Nephron progenitor cell (in vitro differentiated cells): ENCODE measurements around the gene MRPL49.
A peak's percentile ranks its signal among the peaks of the same experiment; 100 is the strongest.

ENCODE experiments used
- DNase-seq: peaks from one replicate; pipeline ENCODE4 v3.0.0; 2021
- H3K27ac Mint-ChIP-seq: 2 replicates; pipeline ENCODE4 v1.8.0; 2021; ENCODE audit warnings: mild to moderate bottlenecking, moderate library complexity, mixed read lengths
- H3K27me3 Mint-ChIP-seq: 2 replicates; pipeline ENCODE4 v1.8.0; 2021; ENCODE audit warnings: mild to moderate bottlenecking, low read depth, mixed read lengths; ENCODE audit not compliant: poor library complexity
- H3K36me3 Mint-ChIP-seq: 2 replicates; pipeline ENCODE4 v1.8.0; 2021; ENCODE audit warnings: low read depth, mixed read lengths
- H3K4me1 Mint-ChIP-seq: 2 replicates; pipeline ENCODE4 v1.8.0; 2021; ENCODE audit warnings: mixed read lengths
- H3K4me3 Mint-ChIP-seq: 2 replicates; pipeline ENCODE4 v1.8.0; 2021; ENCODE audit warnings: mild to moderate bottlenecking, moderate library complexity, mixed read lengths
- H3K9me3 Mint-ChIP-seq: 2 replicates; pipeline ENCODE4 v1.8.0; 2021; ENCODE audit warnings: mild to moderate bottlenecking, moderate library complexity, mixed read lengths
- TF ChIP-seq, protein P1 (sequence below): fragments of 200-600 bp; sonication (generic); IDR thresholded peaks from 2 replicates; pipeline ENCODE4 v1.5.0; 2021; ENCODE audit warnings: antibody characterized with exemption

The MRPL49 gene

DNA sequence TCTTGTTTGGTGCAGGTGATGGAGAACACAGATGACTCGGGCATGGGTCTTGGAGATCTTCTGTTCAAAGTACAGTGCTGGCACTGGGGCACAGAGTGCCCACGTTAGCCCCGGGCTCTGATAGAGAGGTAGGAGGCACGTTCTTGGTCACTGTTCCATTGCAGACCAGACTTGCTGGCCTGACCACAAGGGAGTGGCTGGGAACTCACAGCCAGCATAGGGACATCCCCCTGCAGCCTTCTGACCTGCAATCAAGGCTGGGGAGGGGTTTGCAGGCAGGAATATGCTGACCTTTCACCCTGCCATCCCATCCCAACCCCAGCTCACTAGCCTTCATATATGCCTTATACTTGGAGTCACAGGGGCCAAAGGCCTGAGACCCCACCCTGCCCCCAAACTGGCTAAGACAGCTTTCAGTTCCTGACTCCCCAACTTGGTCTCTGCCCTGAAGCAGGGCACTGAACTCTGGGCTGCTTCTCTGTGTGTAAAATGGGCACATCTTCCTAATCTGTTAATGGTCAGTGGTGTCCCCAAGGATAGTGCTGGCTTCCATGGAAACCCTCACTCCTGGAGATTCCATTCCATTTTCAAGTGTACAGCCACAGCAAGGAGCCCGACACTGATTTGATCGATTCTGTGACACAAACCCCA, 4.6 kb downstream of the MRPL49 start:
- H3K4me3 Mint-ChIP-seq = no peak overlapping the region

DNA sequence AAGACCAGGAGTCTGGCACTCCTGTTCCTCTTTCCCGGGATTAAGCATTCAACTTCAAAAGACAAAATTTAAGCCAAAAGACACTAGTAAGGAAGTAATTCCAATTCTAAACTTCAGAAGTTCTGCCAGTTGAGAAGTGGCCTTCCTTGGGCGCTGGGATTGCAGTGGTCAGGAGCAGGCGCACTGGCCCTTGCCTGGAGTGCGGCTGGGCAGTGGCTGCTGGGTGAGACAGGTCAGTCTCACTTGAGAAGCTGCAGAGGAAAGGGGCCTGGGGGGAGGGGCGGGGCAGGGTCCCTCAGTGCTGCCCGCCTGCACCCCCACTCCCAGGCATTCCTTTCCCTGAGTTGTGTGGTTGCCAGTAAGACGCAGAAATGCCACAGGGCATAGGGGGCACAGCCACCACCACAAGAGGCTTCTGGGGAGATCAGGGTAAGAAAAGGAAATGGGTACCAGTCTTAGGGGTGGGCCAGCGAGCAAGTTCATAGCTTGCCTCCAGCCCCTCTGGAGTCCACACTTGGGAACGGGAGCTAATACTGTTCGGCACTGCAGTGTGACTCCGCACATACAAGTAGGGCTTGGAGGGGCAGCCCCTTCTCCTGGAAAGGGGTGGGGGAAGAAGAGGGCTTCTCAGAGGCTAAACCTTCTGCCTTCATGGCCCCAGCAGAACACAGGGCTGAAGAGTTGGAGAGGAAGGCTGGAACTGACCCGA, 5.5 kb downstream of the MRPL49 start:
- H3K36me3 Mint-ChIP-seq = peaks cover 22% of the 10 kb centered on the region
- H3K27ac Mint-ChIP-seq = peak overlapping the region; percentile 81
- TF ChIP-seq, protein P1, sequence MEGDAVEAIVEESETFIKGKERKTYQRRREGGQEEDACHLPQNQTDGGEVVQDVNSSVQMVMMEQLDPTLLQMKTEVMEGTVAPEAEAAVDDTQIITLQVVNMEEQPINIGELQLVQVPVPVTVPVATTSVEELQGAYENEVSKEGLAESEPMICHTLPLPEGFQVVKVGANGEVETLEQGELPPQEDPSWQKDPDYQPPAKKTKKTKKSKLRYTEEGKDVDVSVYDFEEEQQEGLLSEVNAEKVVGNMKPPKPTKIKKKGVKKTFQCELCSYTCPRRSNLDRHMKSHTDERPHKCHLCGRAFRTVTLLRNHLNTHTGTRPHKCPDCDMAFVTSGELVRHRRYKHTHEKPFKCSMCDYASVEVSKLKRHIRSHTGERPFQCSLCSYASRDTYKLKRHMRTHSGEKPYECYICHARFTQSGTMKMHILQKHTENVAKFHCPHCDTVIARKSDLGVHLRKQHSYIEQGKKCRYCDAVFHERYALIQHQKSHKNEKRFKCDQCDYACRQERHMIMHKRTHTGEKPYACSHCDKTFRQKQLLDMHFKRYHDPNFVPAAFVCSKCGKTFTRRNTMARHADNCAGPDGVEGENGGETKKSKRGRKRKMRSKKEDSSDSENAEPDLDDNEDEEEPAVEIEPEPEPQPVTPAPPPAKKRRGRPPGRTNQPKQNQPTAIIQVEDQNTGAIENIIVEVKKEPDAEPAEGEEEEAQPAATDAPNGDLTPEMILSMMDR = no peak
- peaks cover 13% of the 10 kb centered on the region for H3K4me1 Mint-ChIP-seq
- no peak for DNase-seq
- H3K27me3 Mint-ChIP-seq = no peaks in the 10 kb centered on the region
- H3K4me3 Mint-ChIP-seq = no peak overlapping the region
- H3K9me3 Mint-ChIP-seq = no peaks in the 10 kb centered on the region

More for the DNA sequence above, 4.6 kb downstream of the MRPL49 start:
- H3K36me3 Mint-ChIP-seq = peaks cover 22% of the 10 kb centered on the region
- no peaks in the 10 kb centered on the region for H3K27me3 Mint-ChIP-seq
- TF ChIP-seq, protein P1 = no peak
- H3K4me1 Mint-ChIP-seq = peaks cover 20% of the 10 kb centered on the region
- H3K9me3 Mint-ChIP-seq = no peaks in the 10 kb centered on the region
- peak overlapping the region; percentile 74 for H3K27ac Mint-ChIP-seq
- DNase-seq = no peak

DNA sequence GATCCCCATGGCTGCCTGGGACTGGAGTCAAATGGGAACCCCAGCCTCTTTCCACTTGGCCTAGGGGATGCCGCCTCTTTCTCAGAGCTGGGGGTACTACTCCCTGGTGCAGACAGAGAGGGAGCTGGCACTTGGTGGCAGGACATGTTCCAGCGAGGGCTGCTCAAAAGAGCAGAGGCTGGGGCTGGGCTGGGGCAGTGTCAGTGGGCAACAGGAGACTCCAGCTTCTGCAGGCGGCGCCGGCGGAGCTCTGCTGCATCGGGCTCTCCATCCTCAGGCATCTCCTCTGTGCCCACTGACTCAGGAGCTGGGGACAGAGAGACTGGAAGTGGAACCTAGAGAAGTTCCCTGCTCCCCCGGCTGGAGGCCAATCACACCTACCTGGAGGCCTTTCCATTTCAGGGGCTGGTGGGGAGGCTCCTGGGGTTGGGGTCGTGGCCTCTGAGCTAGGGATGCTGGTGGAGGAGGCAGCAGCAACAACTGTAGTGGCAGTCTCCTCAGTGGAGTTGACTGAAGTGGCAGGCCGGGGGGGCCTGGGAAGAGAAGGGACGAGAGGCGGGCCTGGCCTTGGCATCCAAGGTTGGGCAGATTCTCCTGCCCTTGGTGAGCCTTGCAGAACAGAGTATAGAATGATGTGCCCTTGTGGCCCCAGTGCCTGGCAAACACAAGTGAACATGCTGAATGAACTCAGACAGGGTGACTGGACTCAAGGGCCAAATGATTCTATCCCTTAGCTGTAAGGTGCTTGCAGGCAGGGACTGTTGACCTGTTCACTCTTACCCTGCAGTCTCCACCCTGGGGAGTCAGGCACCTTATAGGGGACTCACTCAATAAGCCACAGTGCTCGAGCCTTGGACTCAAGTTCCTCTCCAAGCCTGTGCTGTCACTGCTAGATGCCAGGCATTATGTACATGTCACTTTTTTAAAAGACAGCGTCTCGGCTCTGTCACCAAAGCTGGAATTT, 6.3 kb downstream of the MRPL49 start:
- Mint-ChIP-seq H3K4me1 (peaks cover 15% of the 10 kb centered on the region), H3K4me3 (no peak overlapping the region), H3K36me3 (peaks cover 22% of the 10 kb centered on the region), H3K9me3 (no peaks in the 10 kb centered on the region), H3K27me3 (no peaks in the 10 kb centered on the region), H3K27ac (peak overlapping the region; percentile 81)
- TF ChIP-seq, protein P1 = no peak
- DNase-seq = no peak

DNA sequence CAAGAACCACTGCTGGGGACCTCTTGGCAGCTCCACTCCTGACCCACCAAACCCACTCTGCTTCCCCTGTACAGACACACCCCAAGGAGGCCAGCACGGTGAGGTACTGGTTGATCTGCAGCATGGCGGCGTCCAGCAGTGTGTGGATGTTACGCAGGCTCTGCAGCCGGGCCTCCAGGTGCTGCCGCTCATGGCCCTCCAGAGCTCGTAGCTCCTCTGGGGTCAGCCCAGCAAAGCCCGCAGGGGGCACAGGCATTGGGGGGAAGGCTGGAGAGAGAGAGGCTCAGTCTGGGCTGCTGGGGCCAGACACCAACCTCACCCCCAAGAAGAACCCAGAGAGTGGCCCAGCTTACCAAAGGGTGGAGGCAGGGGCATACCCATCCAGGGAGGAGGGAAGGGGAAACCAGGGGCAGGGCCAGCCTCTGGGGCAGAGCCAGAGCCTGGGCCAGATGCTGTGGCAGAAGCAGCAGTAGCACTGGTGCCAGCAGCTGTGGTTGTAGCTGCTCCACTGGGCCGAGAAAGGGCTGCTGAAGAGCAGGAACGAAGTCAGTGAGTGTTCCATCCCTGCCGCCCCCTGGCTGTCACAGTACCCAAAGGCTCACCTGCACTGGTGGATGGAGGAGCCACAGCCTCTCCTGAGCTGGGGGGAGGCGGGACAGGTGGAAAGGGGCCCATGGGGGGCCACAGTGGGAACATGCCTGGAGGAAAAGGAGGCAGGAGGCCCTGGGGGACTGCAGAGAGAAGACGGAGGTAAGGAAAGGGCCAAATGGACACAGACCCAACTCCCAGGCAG, 7.7 kb downstream of the MRPL49 start:
- Mint-ChIP-seq H3K27ac (no peak overlapping the region), H3K9me3 (no peaks in the 10 kb centered on the region), H3K27me3 (no peaks in the 10 kb centered on the region), H3K36me3 (peaks cover 17% of the 10 kb centered on the region), H3K4me1 (peaks cover 13% of the 10 kb centered on the region), H3K4me3 (no peak overlapping the region)
- DNase-seq = no peak
- TF ChIP-seq, protein P1 = no peak

DNA sequence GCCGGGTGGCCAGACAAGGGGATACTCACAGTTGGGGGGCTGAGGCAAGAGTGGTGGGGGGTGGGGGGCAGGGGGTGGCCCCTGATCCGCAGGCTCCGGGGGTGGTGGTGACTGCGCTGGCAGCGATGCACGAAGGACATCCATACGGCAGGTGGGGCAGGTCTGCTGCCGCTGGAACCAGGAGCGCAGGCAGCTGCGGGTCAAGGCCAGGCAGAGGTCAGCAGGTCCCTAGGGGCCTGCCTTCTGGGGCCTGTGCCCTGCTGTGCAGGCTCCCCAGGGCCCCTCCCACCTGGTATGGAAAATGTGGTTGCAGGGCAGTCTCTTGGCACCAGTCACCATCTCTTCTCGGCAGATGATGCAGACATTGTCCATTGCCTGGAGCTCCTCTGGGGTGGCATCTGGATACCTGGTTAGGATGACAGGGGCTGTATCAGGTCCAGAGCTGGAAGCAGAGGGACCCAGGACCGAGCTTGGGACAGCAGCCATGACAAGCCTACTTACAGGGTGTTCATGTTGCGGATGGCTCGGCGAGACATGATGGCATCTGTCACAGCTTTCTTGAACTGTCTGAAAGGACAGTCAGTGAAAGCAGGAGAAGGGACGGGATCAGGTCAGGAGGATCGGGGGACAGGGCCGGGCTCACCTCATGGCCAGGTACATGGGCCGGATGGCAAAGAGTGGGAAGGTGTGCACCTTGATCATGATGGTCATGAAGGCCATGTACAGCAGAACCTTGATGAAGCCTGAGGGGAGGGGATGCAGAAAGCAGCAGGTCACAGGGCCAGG, 8.7 kb downstream of the MRPL49 start:
- Mint-ChIP-seq H3K4me3 (no peak overlapping the region), H3K27me3 (no peaks in the 10 kb centered on the region), H3K36me3 (peaks cover 17% of the 10 kb centered on the region), H3K27ac (peak overlapping the region; percentile 65), H3K9me3 (no peaks in the 10 kb centered on the region), H3K4me1 (peaks cover 23% of the 10 kb centered on the region)
- TF ChIP-seq, protein P1 = no peak
- DNase-seq = no peak
